SK-N-MC (cell line): Measurements from ENCODE around the gene EIF2D.

Experiments
- EZH2 ChIP-seq: fragments of 200-600 bp; sonication (generic); IDR thresholded peaks from one replicate; pipeline ENCODE4 v1.6.1; 2017; ENCODE audit warnings: antibody characterized with exemption
- FOXP2 ChIP-seq: optimal IDR thresholded peaks from 2 replicates; pipeline ENCODE3; 2011; ENCODE audit warnings: mild to moderate bottlenecking, moderate library complexity; ENCODE audit not compliant: insufficient read depth; ENCODE audit errors: extremely low read length, control extremely low read depth
- POLR2AphosphoS5 ChIP-seq: IDR thresholded peaks from 2 replicates; pipeline ENCODE4 v1.6.1; 2012; ENCODE audit warnings: mild to moderate bottlenecking, low read depth, low read length, borderline replicate concordance

- TF ChIP-seq POLR2AphosphoS5 (no peak), EZH2 (no peak), FOXP2 (no peak)
Observed at GRCh38 chr1:206554211-206554610, 58.1 kb downstream of the EIF2D start.
